ENCODE measurements around the gene PCDHGA1.

DNA sequence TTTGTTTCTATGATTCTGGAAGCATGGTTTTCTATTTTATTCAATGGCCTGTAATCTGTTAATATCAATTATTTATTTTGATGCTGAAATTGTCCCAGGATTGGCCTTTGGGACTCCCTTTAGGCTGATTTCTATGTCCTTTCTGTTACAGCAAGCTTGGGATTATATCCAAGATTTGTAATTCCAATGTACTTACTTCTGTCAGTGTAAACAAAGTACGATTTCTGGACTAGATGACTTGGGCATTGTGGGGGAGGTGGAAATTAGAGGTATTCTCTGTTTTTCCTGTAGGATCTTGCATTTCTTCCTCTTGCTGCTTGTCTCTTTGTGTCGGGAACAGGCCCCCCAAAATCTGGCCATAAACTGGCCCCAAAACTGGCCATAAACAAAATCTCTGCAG is 103.7 kb downstream of the PCDHGA1 start:
- TF ChIP-seq, protein P1, sequence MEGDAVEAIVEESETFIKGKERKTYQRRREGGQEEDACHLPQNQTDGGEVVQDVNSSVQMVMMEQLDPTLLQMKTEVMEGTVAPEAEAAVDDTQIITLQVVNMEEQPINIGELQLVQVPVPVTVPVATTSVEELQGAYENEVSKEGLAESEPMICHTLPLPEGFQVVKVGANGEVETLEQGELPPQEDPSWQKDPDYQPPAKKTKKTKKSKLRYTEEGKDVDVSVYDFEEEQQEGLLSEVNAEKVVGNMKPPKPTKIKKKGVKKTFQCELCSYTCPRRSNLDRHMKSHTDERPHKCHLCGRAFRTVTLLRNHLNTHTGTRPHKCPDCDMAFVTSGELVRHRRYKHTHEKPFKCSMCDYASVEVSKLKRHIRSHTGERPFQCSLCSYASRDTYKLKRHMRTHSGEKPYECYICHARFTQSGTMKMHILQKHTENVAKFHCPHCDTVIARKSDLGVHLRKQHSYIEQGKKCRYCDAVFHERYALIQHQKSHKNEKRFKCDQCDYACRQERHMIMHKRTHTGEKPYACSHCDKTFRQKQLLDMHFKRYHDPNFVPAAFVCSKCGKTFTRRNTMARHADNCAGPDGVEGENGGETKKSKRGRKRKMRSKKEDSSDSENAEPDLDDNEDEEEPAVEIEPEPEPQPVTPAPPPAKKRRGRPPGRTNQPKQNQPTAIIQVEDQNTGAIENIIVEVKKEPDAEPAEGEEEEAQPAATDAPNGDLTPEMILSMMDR (IDR thresholded peaks at IDR 0.05) = no peak
- TF ChIP-seq EZH2 (IDR thresholded peaks at IDR 0.05) = no peak
